Measurements from ENCODE around the gene F2R. TPM values are rescaled to one million over a fixed set of nuclear protein-coding genes. Genes with fewer than 3 reads are reported as not detected.
A peak's percentile ranks its signal among the peaks of the same experiment; 100 is the strongest.

Gene F2R
- total and polyA plus RNA-seq, 3 donors from 2014 or later: 17.9 to 29.9 (median 28.0) TPM

DNA sequence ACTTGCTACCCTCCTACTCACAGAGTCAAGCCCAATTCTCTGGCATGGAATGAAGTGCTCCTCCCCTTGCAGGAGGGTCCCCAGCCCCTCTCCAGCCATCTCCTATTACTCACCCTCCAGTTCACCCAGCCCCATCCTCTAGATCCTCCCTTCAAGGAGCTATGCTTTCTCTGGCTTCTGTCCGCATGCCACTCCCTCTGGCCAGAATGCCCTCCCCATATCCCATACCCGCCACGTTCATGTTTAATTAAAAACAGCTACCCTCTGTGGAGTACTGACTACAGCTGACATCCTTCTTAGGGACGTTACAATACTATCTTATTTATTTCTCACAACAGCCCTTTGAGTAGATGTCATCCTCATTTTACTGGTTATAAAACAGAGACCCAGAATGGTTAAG lies 3.0 kb downstream of the F2R start:
- peaks cover 6% of the 10 kb centered on the region for H3K4me1 ChIP-seq
- intact Hi-C loops (cut with DNase I; ENCODE audit: low total_unique reads): no loop called here
- no peak overlapping the region for H3K4me3 ChIP-seq
- TF ChIP-seq POLR2A (IDR thresholded peaks at IDR 0.05): no peak
- no peak overlapping the region for H3K27ac ChIP-seq
- WGBS, 2 donors: 87 to 89% methylated on average over 4 of the region's 4 CpGs
- no peaks in the 10 kb centered on the region for H3K36me3 ChIP-seq (ENCODE audit: low read depth, missing control alignments)
- no peaks in the 10 kb centered on the region for H3K27me3 ChIP-seq
- no peak for DNase-seq
- no peaks in the 10 kb centered on the region for H3K9me3 ChIP-seq

DNA sequence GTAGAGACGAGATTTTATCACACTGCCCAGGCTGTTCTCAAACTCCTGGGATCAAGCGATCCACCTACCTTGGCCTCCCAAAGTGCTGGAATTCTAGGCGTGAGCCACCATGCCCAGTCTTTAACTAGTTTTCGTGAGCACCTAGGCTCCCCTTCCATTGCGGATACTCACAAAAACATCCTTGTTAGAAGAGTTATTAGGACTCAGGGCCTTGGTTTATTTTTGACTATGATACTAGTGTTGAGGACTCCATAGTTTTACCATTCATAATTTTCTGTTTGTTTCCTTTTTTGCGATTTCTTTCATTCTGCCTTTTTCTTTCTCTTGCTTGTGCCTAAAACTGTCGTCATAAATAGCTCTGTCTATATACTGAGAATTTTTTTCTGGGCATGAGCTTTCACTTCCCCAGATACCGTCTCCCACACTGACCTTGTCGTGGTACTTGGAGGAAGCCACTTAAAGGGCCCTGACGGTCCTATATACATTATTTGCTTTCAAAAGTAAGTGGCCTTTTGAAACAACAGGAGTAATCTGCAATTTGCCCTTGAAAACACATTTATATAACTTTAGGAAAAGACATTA lies 5.2 kb downstream of the F2R start:
- no peak overlapping the region for H3K4me3 ChIP-seq
- no peaks in the 10 kb centered on the region for H3K36me3 ChIP-seq (ENCODE audit: low read depth, missing control alignments)
- no peaks in the 10 kb centered on the region for H3K27me3 ChIP-seq
- no peak for DNase-seq
- intact Hi-C loops (cut with DNase I; ENCODE audit: low total_unique reads): no loop called here
- WGBS, 2 donors: 62% methylated on average over 10 of the region's 10 CpGs
- H3K4me1 ChIP-seq: peaks cover 6% of the 10 kb centered on the region
- H3K9me3 ChIP-seq: no peaks in the 10 kb centered on the region
- TF ChIP-seq, protein P1, sequence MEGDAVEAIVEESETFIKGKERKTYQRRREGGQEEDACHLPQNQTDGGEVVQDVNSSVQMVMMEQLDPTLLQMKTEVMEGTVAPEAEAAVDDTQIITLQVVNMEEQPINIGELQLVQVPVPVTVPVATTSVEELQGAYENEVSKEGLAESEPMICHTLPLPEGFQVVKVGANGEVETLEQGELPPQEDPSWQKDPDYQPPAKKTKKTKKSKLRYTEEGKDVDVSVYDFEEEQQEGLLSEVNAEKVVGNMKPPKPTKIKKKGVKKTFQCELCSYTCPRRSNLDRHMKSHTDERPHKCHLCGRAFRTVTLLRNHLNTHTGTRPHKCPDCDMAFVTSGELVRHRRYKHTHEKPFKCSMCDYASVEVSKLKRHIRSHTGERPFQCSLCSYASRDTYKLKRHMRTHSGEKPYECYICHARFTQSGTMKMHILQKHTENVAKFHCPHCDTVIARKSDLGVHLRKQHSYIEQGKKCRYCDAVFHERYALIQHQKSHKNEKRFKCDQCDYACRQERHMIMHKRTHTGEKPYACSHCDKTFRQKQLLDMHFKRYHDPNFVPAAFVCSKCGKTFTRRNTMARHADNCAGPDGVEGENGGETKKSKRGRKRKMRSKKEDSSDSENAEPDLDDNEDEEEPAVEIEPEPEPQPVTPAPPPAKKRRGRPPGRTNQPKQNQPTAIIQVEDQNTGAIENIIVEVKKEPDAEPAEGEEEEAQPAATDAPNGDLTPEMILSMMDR (IDR thresholded peaks at IDR 0.05): no peak
- TF ChIP-seq POLR2A (IDR thresholded peaks at IDR 0.05): no peak
- peak overlapping the region in 1 of 2 donors; percentile 5 for H3K27ac ChIP-seq

DNA sequence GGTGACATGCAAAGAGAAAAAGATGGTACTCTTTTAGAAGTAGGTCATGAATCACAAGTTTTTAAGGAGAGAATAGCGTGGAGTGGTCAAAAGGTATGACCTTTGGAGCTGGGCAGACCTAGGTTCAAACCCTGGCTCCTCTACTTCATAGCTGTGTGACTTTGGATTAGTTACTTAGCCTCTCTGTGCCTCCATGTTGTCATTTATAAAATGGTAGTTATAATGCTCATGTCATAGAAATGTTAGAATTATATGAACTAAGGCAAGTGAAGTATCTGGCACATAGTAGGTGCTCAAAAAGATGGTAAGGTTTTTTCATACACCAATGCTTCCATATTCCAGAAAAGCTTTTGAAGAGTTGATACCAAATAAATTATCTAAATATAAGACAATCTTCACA lies 7.3 kb downstream of the F2R start:
- no peaks in the 10 kb centered on the region for H3K9me3 ChIP-seq
- H3K27me3 ChIP-seq: no peaks in the 10 kb centered on the region
- H3K27ac ChIP-seq: no peak overlapping the region
- 75 to 93% methylated on average over 1 of the region's 1 CpG for WGBS, 2 donors
- no peaks in the 10 kb centered on the region for H3K36me3 ChIP-seq (ENCODE audit: low read depth, missing control alignments)
- H3K4me3 ChIP-seq: no peak overlapping the region
- H3K4me1 ChIP-seq: no peaks in the 10 kb centered on the region
- intact Hi-C loops (cut with DNase I; ENCODE audit: low total_unique reads): no loop called here
- TF ChIP-seq POLR2A (IDR thresholded peaks at IDR 0.05): no peak
- TF ChIP-seq, protein P1 (IDR thresholded peaks at IDR 0.05): no peak
- DNase-seq: no peak

DNA sequence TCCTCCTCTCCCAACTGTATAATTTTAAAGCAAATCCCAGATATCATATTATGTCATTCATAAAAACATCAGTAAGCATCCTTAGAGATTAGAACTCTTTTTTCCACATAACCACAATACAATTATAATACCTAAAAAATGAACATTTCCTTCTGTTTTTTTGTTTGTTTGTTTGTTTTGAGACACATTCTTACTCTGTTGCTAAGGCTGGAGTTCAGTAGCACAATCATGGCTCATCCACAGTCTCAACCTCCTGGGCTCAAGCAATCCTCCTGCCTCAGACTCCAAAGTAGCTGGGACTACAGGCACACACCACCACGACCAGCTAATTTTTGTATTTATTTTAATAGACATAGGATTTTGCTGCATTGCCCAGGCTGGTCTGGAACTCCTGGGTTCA lies 8.0 kb downstream of the F2R start:
- Histone ChIP-seq H3K27me3 (no peaks in the 10 kb centered on the region), H3K4me3 (no peak overlapping the region), H3K36me3 (ENCODE audit: low read depth, missing control alignments) (no peaks in the 10 kb centered on the region), H3K9me3 (no peaks in the 10 kb centered on the region), H3K27ac (no peak overlapping the region), H3K4me1 (no peaks in the 10 kb centered on the region)
- WGBS, 2 donors: 79 to 93% methylated on average over 1 of the region's 1 CpG
- no peak for DNase-seq
- no peak for TF ChIP-seq POLR2A (IDR thresholded peaks at IDR 0.05)
- TF ChIP-seq, protein P1 (IDR thresholded peaks at IDR 0.05): no peak
- intact Hi-C loops (cut with DNase I; ENCODE audit: low total_unique reads): no loop called here

DNA sequence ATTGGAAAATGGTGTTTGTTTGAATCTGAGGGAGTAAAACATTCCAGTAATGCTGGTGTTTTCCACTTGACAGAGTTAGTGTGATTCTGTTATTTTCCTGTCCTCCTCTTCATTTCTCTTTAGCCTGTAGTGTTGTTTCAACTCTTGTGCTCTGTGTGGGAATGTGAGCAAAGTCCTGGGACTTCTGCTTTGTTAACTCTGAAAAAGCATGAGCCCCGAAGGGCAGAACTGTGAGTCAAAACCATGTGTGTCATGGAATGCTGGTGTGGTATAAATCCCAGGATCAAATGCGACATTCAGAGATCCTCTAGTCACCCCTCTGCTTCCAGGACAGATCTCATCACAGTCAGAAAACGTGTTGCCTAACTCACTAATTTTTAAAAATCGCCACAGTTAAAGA lies 8.9 kb downstream of the F2R start:
- WGBS, 2 donors: 79 to 88% methylated on average over 4 of the region's 4 CpGs
- Histone ChIP-seq H3K36me3 (ENCODE audit: low read depth, missing control alignments) (no peaks in the 10 kb centered on the region), H3K27me3 (no peaks in the 10 kb centered on the region), H3K4me3 (no peak overlapping the region), H3K9me3 (no peaks in the 10 kb centered on the region), H3K4me1 (no peaks in the 10 kb centered on the region), H3K27ac (no peak overlapping the region)
- intact Hi-C loops (cut with DNase I; ENCODE audit: low total_unique reads): no loop called here
- no peak for DNase-seq
- no peak for TF ChIP-seq POLR2A (IDR thresholded peaks at IDR 0.05)
- TF ChIP-seq, protein P1 (IDR thresholded peaks at IDR 0.05): no peak

Data from testis (tissue), 3 donors.